Stimulated activated naive CD8-positive, alpha-beta T cell treated with anti-CD3 and anti-CD28 coated beads, Interleukin-15, amount 100 ng/mL, for 72 hours (primary cell): ENCODE measurements around the gene APEH.
"Not testable (repeated sequence)": the region's sequence is repeated elsewhere in the genome, so short reads cannot be mapped to it uniquely, and the experiment has no call there.

Experiments used
- ATAC-seq: fragments of 150-1000 bp; cut with Tn5 transposase; 2 replicates; pipeline ENCODE4 v1.10.0; 2021; ENCODE audit warnings: mild to moderate bottlenecking, moderate library complexity
- DNase-seq, 2 donors: peaks; one replicate each; pipeline ENCODE4 v3.0.0; 2021 to 2022
- H3K27ac Mint-ChIP-seq, 2 donors: one replicate each; pipeline ENCODE4 v1.8.0; 2022; ENCODE audit warnings: mild to moderate bottlenecking in 2 of 2, mixed read lengths in 2 of 2, moderate library complexity in 2 of 2
- H3K27me3 Mint-ChIP-seq: one replicate; pipeline ENCODE4 v1.8.0; 2022; ENCODE audit warnings: mixed read lengths
- H3K4me1 Mint-ChIP-seq: one replicate; pipeline ENCODE4 v1.8.0; 2022; ENCODE audit warnings: mild to moderate bottlenecking, mixed read lengths
- H3K4me3 Mint-ChIP-seq, 2 donors: one replicate each; pipeline ENCODE4 v1.8.0; 2022; ENCODE audit warnings: mild to moderate bottlenecking in 2 of 2, mixed read lengths in 2 of 2, moderate library complexity in 1 of 2
- H3K9me3 Mint-ChIP-seq, 2 donors: one replicate each; pipeline ENCODE4 v1.8.0; 2022; ENCODE audit warnings: mixed read lengths in 2 of 2

APEH gene

GRCh38 chr3:49689046-49689907 is 15.1 kb downstream of the APEH start, which contains the start of the genes MST1 and RNF123:
TSS of gene MST1 (minus strand) at chr3:49689474. CDS start at chr3:49688691, 783 bp downstream.
TSS of gene RNF123 (plus strand) at chr3:49689557. CDS start at chr3:49691166, 1,609 bp downstream.
- Mint-ChIP-seq H3K4me3 (peak within 1 kb of the TSS; percentile 88 to 97), H3K9me3 (no peaks in the 10 kb centered on the region), H3K27ac (peak within 1 kb of the TSS; percentile 95 to 98), H3K4me1 (peaks cover 60% of the 10 kb centered on the region), H3K27me3 (no peaks in the 10 kb centered on the region)
- DNase-seq, result peak; percentile 93
- peak; percentile 75 for ATAC-seq

GRCh38 chr3:49689908-49690624 is 15.9 kb downstream of the APEH start:
- peak overlapping the region; percentile 88 to 97 for H3K4me3 Mint-ChIP-seq
- H3K27ac Mint-ChIP-seq, result peak overlapping the region; percentile 95 to 98
- peaks cover 62% of the 10 kb centered on the region for H3K4me1 Mint-ChIP-seq
- H3K9me3 Mint-ChIP-seq, DNase-seq, H3K27me3 Mint-ChIP-seq, ATAC-seq: not testable (repeated sequence)

DNA sequence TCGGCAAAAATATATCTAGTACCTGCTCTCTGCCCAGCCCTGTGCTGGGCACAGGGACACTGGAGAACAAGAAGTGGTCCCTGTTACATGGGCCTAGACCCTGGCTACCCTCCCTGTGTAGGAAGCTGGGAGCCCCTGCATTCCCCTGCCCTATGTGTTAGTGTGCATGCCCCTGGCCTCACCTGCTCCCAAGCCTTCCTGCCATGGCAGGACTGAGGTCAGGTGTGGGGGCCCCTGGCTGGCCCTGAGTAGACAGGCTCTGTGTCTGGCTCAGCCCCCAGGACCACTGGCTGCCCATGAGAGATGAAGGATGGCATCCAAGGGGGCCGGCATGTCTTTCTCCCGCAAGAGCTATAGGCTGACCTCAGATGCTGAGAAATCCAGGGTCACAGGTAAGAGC is 16.7 kb downstream of the APEH start:
- not testable (repeated sequence) for ATAC-seq, H3K27ac Mint-ChIP-seq, DNase-seq, H3K27me3 Mint-ChIP-seq, H3K9me3 Mint-ChIP-seq
- peaks cover 56% of the 10 kb centered on the region for H3K4me1 Mint-ChIP-seq
- peak overlapping the region; percentile 39 to 88 for H3K4me3 Mint-ChIP-seq

GRCh38 chr3:49691481-49691880 is 17.3 kb downstream of the APEH start:
- Mint-ChIP-seq H3K4me3 (peak overlapping the region in 1 of 2 donors; percentile 21), H3K27ac (peak overlapping the region in 1 of 2 donors; percentile 54), H3K4me1 (peaks cover 52% of the 10 kb centered on the region)
- DNase-seq, ATAC-seq, H3K27me3 Mint-ChIP-seq, H3K9me3 Mint-ChIP-seq: not testable (repeated sequence)

GRCh38 chr3:49694409-49695070 is 20.4 kb downstream of the APEH start:
- peaks cover 28% of the 10 kb centered on the region for H3K4me1 Mint-ChIP-seq
- H3K27ac Mint-ChIP-seq, result peak overlapping the region in 1 of 2 donors; percentile 1
- H3K27me3 Mint-ChIP-seq, H3K4me3 Mint-ChIP-seq, H3K9me3 Mint-ChIP-seq, ATAC-seq, DNase-seq: not testable (repeated sequence)

GRCh38 chr3:49695350-49696015 is 21.3 kb downstream of the APEH start:
- ATAC-seq, H3K27ac Mint-ChIP-seq, H3K4me3 Mint-ChIP-seq, H3K9me3 Mint-ChIP-seq, DNase-seq, H3K27me3 Mint-ChIP-seq: not testable (repeated sequence)
- peaks cover 19% of the 10 kb centered on the region for H3K4me1 Mint-ChIP-seq

GRCh38 chr3:49699281-49699979 is 25.3 kb downstream of the APEH start:
- no peak for ATAC-seq
- Mint-ChIP-seq H3K4me1 (peaks cover 10% of the 10 kb centered on the region), H3K9me3 (no peaks in the 10 kb centered on the region), H3K27me3 (no peaks in the 10 kb centered on the region), H3K27ac (no peak overlapping the region), H3K4me3 (no peak overlapping the region)
- no peak for DNase-seq

DNA sequence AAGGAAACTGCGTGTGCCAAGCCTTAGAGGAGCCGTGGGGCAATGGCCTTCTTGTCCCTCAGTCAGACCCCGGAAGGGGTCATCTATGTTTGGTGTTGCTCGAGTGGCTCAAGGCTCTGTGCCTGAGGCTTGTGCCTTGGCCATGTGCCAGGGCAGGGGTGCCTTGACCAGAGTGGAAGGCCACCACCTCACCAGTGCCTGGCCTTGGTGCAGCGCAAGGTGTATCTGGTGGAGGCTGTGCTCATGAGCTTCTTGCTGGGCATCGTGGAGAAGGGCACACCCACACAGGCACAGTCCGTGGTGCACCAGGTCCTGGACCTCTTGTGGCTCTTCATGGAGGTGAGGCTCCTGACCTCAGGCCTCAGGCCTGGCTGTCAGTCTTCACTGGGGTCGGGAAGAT is 25.9 kb downstream of the APEH start:
- no peaks in the 10 kb centered on the region for H3K27me3 Mint-ChIP-seq
- no peak for DNase-seq
- H3K4me3 Mint-ChIP-seq, result no peak overlapping the region
- peaks cover 9% of the 10 kb centered on the region for H3K4me1 Mint-ChIP-seq
- no peak overlapping the region for H3K27ac Mint-ChIP-seq
- no peaks in the 10 kb centered on the region for H3K9me3 Mint-ChIP-seq
- no peak for ATAC-seq

DNA sequence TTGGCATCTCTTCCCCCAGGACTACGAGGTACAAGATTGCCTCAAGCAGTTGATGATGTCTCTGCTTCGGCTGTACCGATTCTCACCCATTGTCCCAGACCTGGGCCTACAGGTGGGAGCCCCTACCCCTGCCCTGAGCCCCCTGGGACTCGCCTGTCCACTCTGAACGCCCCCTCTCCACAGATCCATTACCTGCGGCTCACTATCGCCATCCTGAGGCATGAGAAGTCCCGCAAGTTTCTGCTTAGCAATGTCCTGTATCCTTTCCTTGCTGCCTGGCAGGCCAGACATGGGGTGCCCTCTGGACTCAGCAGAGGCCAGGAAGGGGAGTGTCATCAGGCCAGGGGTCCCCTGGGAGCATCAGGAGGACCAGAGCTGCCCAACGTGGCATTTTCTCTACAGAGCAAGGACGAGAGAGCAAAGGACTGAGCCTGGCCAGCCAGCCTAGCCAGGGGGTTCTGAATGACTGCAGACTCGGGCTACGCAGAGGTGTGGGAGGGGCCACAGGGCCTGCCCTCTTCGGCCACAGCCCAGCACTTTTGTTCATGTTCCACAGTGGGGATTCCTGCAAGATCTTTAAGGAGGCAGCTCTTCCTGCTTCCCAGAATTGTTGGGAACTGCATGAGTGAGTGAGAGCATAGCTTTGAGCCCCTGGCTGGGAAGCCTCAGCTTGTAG is 26.4 kb downstream of the APEH start:
- H3K27me3 Mint-ChIP-seq, result no peaks in the 10 kb centered on the region
- DNase-seq (no peak), ATAC-seq (no peak)
- H3K27ac Mint-ChIP-seq, result no peak overlapping the region
- no peaks in the 10 kb centered on the region for H3K9me3 Mint-ChIP-seq
- H3K4me1 Mint-ChIP-seq, result peaks cover 9% of the 10 kb centered on the region
- H3K4me3 Mint-ChIP-seq, result no peak overlapping the region

DNA sequence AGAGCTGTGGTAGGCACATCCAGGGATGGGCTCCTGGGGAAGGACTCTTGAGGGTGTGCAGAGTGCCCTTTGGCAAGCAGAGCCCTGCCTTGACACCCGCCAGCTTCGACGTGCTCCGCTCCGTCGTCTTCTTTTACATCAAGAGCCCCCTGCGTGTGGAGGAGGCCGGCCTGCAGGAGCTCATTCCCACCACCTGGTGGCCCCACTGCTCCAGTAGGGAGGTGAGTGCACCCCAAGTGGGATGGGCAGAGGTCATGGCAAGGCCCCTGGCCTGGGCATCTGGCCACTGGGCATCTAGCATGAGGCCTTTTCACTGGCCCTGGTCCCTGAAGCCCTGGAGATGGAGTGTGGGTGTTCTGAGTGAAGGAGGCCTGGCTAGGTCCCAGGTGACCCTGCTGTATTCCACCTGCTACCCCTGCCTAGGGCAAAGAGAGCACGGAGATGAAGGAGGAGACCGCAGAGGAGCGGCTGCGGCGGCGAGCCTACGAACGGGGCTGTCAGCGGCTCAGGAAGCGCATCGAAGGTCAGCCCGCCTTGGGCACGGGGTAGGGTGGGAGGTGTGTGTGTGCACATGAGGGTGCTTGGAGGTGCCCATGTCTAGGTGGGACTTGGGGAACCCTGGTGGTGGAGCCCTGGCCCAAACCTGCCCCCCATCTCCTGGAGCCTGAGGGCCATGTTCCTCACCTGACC is 27.4 kb downstream of the APEH start:
- Mint-ChIP-seq H3K27ac (no peak overlapping the region), H3K9me3 (no peaks in the 10 kb centered on the region), H3K27me3 (no peaks in the 10 kb centered on the region), H3K4me1 (peaks cover 9% of the 10 kb centered on the region), H3K4me3 (no peak overlapping the region)
- ATAC-seq (no peak), DNase-seq (no peak)

DNA sequence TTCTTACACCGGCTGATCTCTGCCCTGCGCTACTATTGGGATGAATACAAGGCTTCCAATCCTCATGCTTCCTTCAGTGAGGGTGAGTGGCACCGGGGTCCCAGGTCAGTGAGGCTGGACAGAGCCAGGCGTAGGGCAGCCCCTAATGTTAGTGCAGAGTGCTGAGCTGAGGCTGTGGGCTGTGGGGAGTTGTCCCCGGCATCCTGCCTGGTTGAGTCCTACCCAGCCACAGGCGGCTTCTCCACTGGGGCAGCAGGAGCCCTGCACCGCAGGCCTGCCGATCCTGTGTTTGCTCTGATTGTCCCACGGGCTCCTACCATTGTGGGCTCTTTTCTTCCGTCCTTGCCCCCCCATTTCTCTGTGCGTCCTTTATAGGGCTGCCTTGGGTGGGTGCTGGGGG is 28.5 kb downstream of the APEH start:
- peaks cover 9% of the 10 kb centered on the region for H3K4me1 Mint-ChIP-seq
- ATAC-seq (no peak), DNase-seq (no peak)
- no peaks in the 10 kb centered on the region for H3K9me3 Mint-ChIP-seq
- H3K4me3 Mint-ChIP-seq, result no peak overlapping the region
- H3K27ac Mint-ChIP-seq, result peak overlapping the region in 1 of 2 donors; percentile 57
- no peaks in the 10 kb centered on the region for H3K27me3 Mint-ChIP-seq

GRCh38 chr3:49703443-49703927 is 29.3 kb downstream of the APEH start:
- peak overlapping the region in 1 of 2 donors; percentile 66 for H3K27ac Mint-ChIP-seq
- peak; percentile 68 to 77 for DNase-seq

GRCh38 chr3:49703956-49704355 is 29.8 kb downstream of the APEH start:
- H3K9me3 Mint-ChIP-seq, result no peaks in the 10 kb centered on the region
- peak overlapping the region in 1 of 2 donors; percentile 66 for H3K27ac Mint-ChIP-seq
- ATAC-seq (no peak), DNase-seq (no peak)
- no peaks in the 10 kb centered on the region for H3K27me3 Mint-ChIP-seq
- H3K4me3 Mint-ChIP-seq, result no peak overlapping the region
- peaks cover 9% of the 10 kb centered on the region for H3K4me1 Mint-ChIP-seq

More at GRCh38 chr3:49703443-49703927, 29.3 kb downstream of the APEH start:
- Mint-ChIP-seq H3K9me3 (no peaks in the 10 kb centered on the region), H3K4me3 (no peak overlapping the region), H3K4me1 (peaks cover 9% of the 10 kb centered on the region), H3K27me3 (no peaks in the 10 kb centered on the region)
- ATAC-seq, result peak; percentile 93
